ENCODE data around the gene ADNP. TPM values are rescaled to one million over a fixed set of nuclear protein-coding genes. Genes with fewer than 3 reads are reported as not detected.
A peak's percentile ranks its signal among the peaks of the same experiment; 100 is the strongest.

The ADNP gene
- total RNA-seq, 4 donors from 2014 or later = 51.4 to 67.2 (median 55.4) TPM

DNA sequence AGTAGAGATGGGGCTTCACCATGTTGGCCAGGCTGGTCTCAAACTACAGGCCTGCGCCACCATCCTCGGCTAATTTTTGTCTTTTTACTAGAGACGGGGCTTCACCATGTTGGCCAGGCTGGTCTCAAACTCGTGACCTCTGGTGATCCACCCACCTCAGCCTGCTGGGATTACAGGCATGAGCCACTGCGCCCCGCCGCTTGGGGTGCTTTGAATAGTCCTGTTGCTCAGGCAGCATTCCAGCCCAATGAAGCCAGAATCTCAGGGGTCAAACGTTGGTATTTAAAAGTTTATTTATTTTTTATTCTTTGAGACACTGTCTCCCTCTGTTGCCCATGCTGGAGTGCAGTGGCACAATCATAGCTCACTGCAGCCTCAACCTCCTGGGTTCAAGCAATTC, 38.7 kb upstream of the ADNP start:
- H3K27ac ChIP-seq = no peak overlapping the region

GRCh38 chr20:50969435-50969834, 38.2 kb upstream of the ADNP start:
- H3K4me1 ChIP-seq = no peaks in the 10 kb centered on the region
- 85% methylated on average over 5 of the region's 5 CpGs; no CpG with 5 or more reads in 1 of the 2 donors for WGBS, 2 donors (ENCODE audit: low coverage in 1 of 2)
- H3K9me3 ChIP-seq = no peaks in the 10 kb centered on the region
- no peaks in the 10 kb centered on the region for H3K27me3 ChIP-seq
- H3K36me3 ChIP-seq = no peaks in the 10 kb centered on the region
- no peak for TF ChIP-seq POLR2A (IDR thresholded peaks at IDR 0.05)
- TF ChIP-seq CTCF (IDR thresholded peaks at IDR 0.05) = no peak
- no peak for TF ChIP-seq POLR2AphosphoS5 (IDR thresholded peaks at IDR 0.05)
- no peak for TF ChIP-seq EP300 (IDR thresholded peaks at IDR 0.05)
- no peak for ATAC-seq
- H3K27ac ChIP-seq = no peak overlapping the region
- no peak overlapping the region for H3K4me3 ChIP-seq

More for the DNA sequence above, 38.7 kb upstream of the ADNP start:
- Histone ChIP-seq H3K27me3 (no peaks in the 10 kb centered on the region), H3K36me3 (no peaks in the 10 kb centered on the region), H3K9me3 (no peaks in the 10 kb centered on the region), H3K4me3 (no peak overlapping the region), H3K4me1 (no peaks in the 10 kb centered on the region)
- 68% methylated on average over 3 of the region's 8 CpGs; no CpG with 5 or more reads in 1 of the 2 donors for WGBS, 2 donors (ENCODE audit: low coverage in 1 of 2)
- TF ChIP-seq POLR2AphosphoS5 (IDR thresholded peaks at IDR 0.05) (no peak), EP300 (IDR thresholded peaks at IDR 0.05) (no peak), CTCF (IDR thresholded peaks at IDR 0.05) (no peak), POLR2A (IDR thresholded peaks at IDR 0.05) (no peak)
- no peak for ATAC-seq

- Histone ChIP-seq H3K4me1 (no peaks in the 10 kb centered on the region), H3K36me3 (no peaks in the 10 kb centered on the region), H3K27ac (no peak overlapping the region), H3K4me3 (no peak overlapping the region), H3K27me3 (no peaks in the 10 kb centered on the region), H3K9me3 (no peaks in the 10 kb centered on the region)
- TF ChIP-seq POLR2A (IDR thresholded peaks at IDR 0.05) (no peak), POLR2AphosphoS5 (IDR thresholded peaks at IDR 0.05) (no peak), EP300 (IDR thresholded peaks at IDR 0.05) (no peak), CTCF (IDR thresholded peaks at IDR 0.05) (no peak)
- ATAC-seq = no peak
- 76 to 80% methylated on average over 8 to 9 of the region's 9 CpGs for WGBS, 2 donors (ENCODE audit: low coverage in 1 of 2)
Observed at GRCh38 chr20:50968289-50968688, 37.1 kb upstream of the ADNP start.

DNA sequence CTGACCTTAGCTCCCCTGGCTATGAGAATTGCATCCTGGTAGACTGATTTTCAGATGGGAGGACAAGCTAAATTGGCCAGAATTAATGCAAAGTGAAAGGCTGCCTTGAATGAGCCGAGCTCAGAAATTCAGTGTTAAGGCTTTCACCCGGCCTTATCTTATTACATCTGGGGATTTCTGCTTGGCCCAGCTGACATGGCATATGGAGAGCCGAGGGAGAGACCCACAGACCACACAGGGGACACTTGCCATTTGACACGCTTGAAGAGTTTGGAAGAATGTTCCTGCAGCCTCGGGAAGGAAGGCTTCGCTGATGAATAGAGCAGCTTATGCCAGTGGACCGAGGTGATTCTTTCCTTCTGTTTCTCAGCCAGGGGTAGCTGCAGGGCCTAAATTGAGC, 36.3 kb upstream of the ADNP start:
- H3K27ac ChIP-seq = no peak overlapping the region
- no peaks in the 10 kb centered on the region for H3K4me1 ChIP-seq
- WGBS, 2 donors (ENCODE audit: low coverage in 1 of 2) = 45 to 50% methylated on average over 2 to 7 of the region's 7 CpGs
- TF ChIP-seq POLR2AphosphoS5 (IDR thresholded peaks at IDR 0.05) (no peak), POLR2A (IDR thresholded peaks at IDR 0.05) (no peak), CTCF (IDR thresholded peaks at IDR 0.05) (no peak), EP300 (IDR thresholded peaks at IDR 0.05) (no peak)
- H3K4me3 ChIP-seq = no peak overlapping the region
- no peaks in the 10 kb centered on the region for H3K27me3 ChIP-seq
- peaks cover 0 to under 1% of the 10 kb centered on the region in 2 donors for H3K36me3 ChIP-seq
- no peaks in the 10 kb centered on the region for H3K9me3 ChIP-seq
- no peak for ATAC-seq

DNA sequence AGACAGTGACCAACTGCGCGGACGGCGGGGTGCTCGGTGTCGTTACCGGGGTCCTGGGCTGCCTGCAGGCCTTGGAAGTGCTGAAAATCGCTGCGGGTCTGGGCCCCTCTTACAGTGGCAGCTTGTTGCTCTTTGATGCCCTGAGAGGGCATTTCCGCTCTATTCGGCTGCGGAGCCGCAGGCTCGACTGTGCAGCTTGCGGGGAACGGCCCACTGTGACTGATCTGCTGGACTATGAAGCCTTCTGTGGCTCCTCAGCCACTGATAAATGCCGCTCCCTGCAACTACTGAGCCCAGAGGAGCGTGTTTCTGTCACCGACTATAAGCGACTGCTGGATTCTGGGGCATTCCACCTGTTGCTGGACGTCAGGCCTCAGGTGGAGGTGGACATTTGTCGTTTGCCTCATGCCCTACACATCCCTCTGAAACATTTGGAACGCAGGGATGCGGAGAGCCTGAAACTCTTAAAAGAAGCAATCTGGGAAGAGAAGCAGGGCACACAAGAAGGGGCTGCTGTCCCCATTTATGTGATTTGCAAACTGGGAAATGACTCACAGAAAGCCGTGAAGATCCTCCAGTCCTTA, 28.4 kb upstream of the ADNP start:
- H3K9me3 ChIP-seq = no peaks in the 10 kb centered on the region
- peaks cover 0 to 23% of the 10 kb centered on the region in 2 donors for H3K36me3 ChIP-seq
- peak overlapping the region in 3 of 4 donors; percentile 92 to 93 (median 92) for H3K27ac ChIP-seq
- WGBS, 2 donors (ENCODE audit: low coverage in 1 of 2) = 76 to 100% methylated on average over 2 to 9 of the region's 25 CpGs
- H3K4me3 ChIP-seq = peak overlapping the region; percentile 74 to 93
- no peak for TF ChIP-seq POLR2A (IDR thresholded peaks at IDR 0.05)
- no peak for TF ChIP-seq POLR2AphosphoS5 (IDR thresholded peaks at IDR 0.05)
- no peak for TF ChIP-seq EP300 (IDR thresholded peaks at IDR 0.05)
- TF ChIP-seq CTCF (IDR thresholded peaks at IDR 0.05) = no peak
- H3K4me1 ChIP-seq = peaks cover 0 to 62% (median 30%) of the 10 kb centered on the region in 3 donors
- H3K27me3 ChIP-seq = no peaks in the 10 kb centered on the region
- no peak for ATAC-seq

All from gastroesophageal sphincter (tissue), 4 donors.